Heart right ventricle (tissue), 16 donors: ENCODE data around the gene MRFAP1L1. TPM values are rescaled to one million over a fixed set of nuclear protein-coding genes. Genes with fewer than 3 reads are reported as not detected.
A peak's percentile ranks its signal among the peaks of the same experiment; 100 is the strongest.

Experiments used
- ATAC-seq, 8 donors: fragments of 200-7000 bp; cut with Tn5 transposase; one replicate each; pipeline ENCODE4 v1.9.1; 2020; ENCODE audit warnings: mild to moderate bottlenecking in 8 of 8, moderate library complexity in 8 of 8, moderate number of reproducible peaks in 1 of 8
- DNase-seq, 2 donors: peaks; one replicate each; pipeline ENCODE4 v3.0.0-alpha.2; 2020
- H3K27ac ChIP-seq, 10 donors: fragments of 200-600 bp; sonication (generic) in 2 of 10; one replicate each; pipeline versions ENCODE4 v1.5.0 to v1.8.0; 2020 to 2022; ENCODE audit warnings: mild to moderate bottlenecking in 3 of 10
- H3K27me3 ChIP-seq, 7 donors: fragments of 200-600 bp; one replicate each; pipeline ENCODE4 v1.8.0; 2021 to 2022; ENCODE audit warnings: mild to moderate bottlenecking in 2 of 7
- H3K36me3 ChIP-seq, 9 donors: fragments of 200-600 bp; sonication (generic) in 1 of 9; one replicate each; pipeline versions ENCODE4 v1.5.0 to v1.8.0; 2020 to 2022; ENCODE audit warnings: mild to moderate bottlenecking in 2 of 9
- H3K4me1 ChIP-seq, 9 donors: fragments of 200-600 bp; sonication (generic) in 1 of 9; one replicate each; pipeline versions ENCODE4 v1.5.0 to v1.8.0; 2020 to 2022; ENCODE audit warnings: mild to moderate bottlenecking in 4 of 9
- H3K4me3 ChIP-seq, 10 donors: fragments of 200-600 bp; sonication (generic) in 2 of 10; one replicate each; pipeline versions ENCODE4 v1.5.0 to v1.8.0; 2020 to 2022; ENCODE audit warnings: mild to moderate bottlenecking in 7 of 10, moderate library complexity in 2 of 10
- H3K9me3 ChIP-seq, 11 donors: fragments of 200-600 bp in 10 of 11; sonication (generic) in 2 of 11; one replicate each; pipeline versions ENCODE4 v1.5.0 to v1.8.0; 2013 to 2022; ENCODE audit warnings: mild to moderate bottlenecking in 2 of 11, control low read depth in 1 of 11, moderate library complexity in 1 of 11
- WGBS, 2 donors: extraction: QIAGEN DNeasy Blood & Tissue Kit; methylation state at CpG; one replicate each; pipeline ENCODE4 v1.1.7; 2013; ENCODE audit warnings: inconsistent platforms in 1 of 2; 5-methylcytosine and 5-hydroxymethylcytosine counted together
- intact Hi-C, 10 donors: fragments of 100-400 bp; cut with DNase I; formaldehyde crosslinking; loops; one replicate each; pipeline versions ENCODE4 v1.11.1 to v1.14.2; 2022
- polyA plus RNA-seq, 2 donors: library from polyadenylated mRNA; stranded (reverse); fragments of 200-250 nt; gene quantifications; one replicate each; pipeline ENCODE4 v1.2.3, GENCODE V29; 2013
- total RNA-seq, 10 donors: library from RNA; stranded (reverse); fragmentation: NEBNext Ultra II Directional in 3 of 10; extraction: Animal tissue kit (Norgen Biotek cat#: 25700) in 3 of 10; gene quantifications; one replicate each; pipeline versions ENCODE4 v1.2.1 to v1.2.4, GENCODE V29; 2021 to 2023
- TF ChIP-seq, protein P1 (sequence below), 9 donors: fragments of 200-600 bp; sonication (generic) in 2 of 9; IDR thresholded peaks; one replicate each; pipeline versions ENCODE4 v1.5.0 to v1.8.0; 2021 to 2022; ENCODE audit warnings: antibody characterized with exemption in 9 of 9, mild to moderate bottlenecking in 5 of 9, moderate library complexity in 1 of 9
- donor health status: Arrhythmogenic right ventricular cardiomyopathy.
- donor health status: ischemic (EF 13 %, LVEDD 7.1; RV severe dilation, severe dysfunction).
- donor health status: healthy with polysubstance abuse.
- donor health status: DM: no; HTN: yes; CAD: no.
- donor health status: DM: no; HTN: no; CAD: no.
- donor health status: ischemic (EF 25% LVEDD 6.9; RV normal size, moderate dysfunction).
- donor health status: ischemic (EF 25% LVEDD 5.7; RV mildly dilated, moderate dysfunction).
- donor health status: healthy.
- donor health status: DM: yes; HTN: yes; CAD: no.
- donor health status: Ischemic cardiomyopathy.
- donor health status: ischemic (EF 35%, LVEDD 5.7; RV mildly dilated, moderate dysfunction).
- donor health status: nonischemic (EF 11% LVEDD 7.7; RV severe dilation, severe dysfunction).
- donor health status: DM: yes; HTN: yes; CAD: no.
- donor health status: PGD.
- donor health status: ischemic (EF 29% LVEDD 5.4; RV normal size, mild dysfunction).
- donor health status: nonischemic (EF 23%, LVEDD 6.1; RV moderate dilation, normal function).

MRFAP1L1 gene
- total and polyA plus RNA-seq, 12 donors, result 37.5 to 73.7 (median 42.8) TPM

DNA sequence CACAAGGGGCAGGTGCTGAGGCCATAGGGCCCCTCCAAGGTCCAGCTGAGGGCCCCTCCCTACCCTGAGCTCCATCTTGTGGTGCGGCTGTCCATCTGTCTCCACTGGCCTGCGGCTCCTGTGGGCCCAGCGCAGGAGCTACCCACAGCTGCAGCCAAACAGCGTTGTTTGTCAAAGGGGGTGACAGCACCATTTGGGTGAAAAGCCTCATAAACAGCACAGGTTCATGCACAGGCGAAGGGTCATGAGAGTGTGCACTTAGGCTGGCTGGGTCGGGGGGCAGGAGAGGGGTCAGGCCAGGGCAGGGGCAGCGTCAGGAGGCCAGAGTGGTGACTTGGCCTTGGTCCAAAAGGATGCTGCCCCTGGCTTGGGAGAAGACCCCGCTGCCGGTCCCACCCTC, 38.6 kb upstream of the MRFAP1L1 start:
- ATAC-seq (no peak), DNase-seq (no peak)
- TF ChIP-seq, protein P1, sequence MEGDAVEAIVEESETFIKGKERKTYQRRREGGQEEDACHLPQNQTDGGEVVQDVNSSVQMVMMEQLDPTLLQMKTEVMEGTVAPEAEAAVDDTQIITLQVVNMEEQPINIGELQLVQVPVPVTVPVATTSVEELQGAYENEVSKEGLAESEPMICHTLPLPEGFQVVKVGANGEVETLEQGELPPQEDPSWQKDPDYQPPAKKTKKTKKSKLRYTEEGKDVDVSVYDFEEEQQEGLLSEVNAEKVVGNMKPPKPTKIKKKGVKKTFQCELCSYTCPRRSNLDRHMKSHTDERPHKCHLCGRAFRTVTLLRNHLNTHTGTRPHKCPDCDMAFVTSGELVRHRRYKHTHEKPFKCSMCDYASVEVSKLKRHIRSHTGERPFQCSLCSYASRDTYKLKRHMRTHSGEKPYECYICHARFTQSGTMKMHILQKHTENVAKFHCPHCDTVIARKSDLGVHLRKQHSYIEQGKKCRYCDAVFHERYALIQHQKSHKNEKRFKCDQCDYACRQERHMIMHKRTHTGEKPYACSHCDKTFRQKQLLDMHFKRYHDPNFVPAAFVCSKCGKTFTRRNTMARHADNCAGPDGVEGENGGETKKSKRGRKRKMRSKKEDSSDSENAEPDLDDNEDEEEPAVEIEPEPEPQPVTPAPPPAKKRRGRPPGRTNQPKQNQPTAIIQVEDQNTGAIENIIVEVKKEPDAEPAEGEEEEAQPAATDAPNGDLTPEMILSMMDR (IDR thresholded peaks at IDR 0.05), result no peak
- Histone ChIP-seq H3K27ac (peak overlapping the region in 1 of 10 donors; percentile 31), H3K27me3 (no peaks in the 10 kb centered on the region), H3K36me3 (no peaks in the 10 kb centered on the region), H3K9me3 (no peaks in the 10 kb centered on the region), H3K4me1 (peaks cover 14 to 42% (median 30%) of the 10 kb centered on the region in 9 donors), H3K4me3 (no peak overlapping the region)
- WGBS, 2 donors, result 92 to 93% methylated on average over 9 of the region's 9 CpGs
- intact Hi-C loops, result no loop called here

DNA sequence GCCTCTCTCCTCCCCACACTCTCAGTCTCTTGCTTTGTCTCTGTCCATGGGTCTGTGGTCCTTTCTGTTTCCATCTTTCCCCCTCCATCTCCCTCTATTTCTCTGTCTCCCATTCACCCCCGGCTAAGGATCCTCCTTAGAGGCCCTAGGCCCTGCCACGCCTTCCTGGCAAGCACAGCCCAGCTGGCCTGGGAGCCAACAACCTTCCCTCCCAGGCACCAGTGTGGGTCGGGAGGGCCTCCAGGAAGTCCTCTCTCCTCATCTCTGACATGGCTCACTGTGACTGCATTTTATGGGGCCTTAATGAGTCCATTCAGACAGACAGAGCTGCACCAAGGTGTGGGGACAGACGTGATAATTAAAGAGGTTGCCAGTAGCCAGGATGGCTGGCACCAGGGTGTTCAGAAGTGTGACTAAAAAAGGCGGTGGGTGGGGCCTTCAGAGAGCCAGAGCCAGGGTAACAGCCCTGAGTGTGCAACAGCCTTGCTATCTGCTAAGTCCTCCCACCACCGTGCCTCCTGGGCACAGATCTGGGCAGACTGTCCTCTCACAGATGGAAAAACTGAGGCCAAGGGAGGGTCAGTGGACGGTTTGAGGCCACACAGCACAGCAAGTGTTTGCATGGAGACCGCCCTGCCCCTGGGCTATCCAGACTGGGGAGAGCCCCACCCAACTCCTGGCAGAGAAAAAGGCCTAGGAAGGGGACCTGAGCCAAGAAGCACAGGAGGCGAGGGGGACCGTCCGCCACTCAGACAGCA, 37.8 kb upstream of the MRFAP1L1 start:
- H3K36me3 ChIP-seq, result no peaks in the 10 kb centered on the region
- ATAC-seq (peak; percentile 25 to 70 (median 55)), DNase-seq (peak in 1 of 2 donors; percentile 55)
- no peaks in the 10 kb centered on the region for H3K9me3 ChIP-seq
- 46 to 49% methylated on average over 11 of the region's 11 CpGs for WGBS, 2 donors
- H3K27ac ChIP-seq, result peak overlapping the region in 5 of 10 donors; percentile 9 to 63 (median 51)
- TF ChIP-seq, protein P1 (IDR thresholded peaks at IDR 0.05), result no peak
- H3K4me3 ChIP-seq, result no peak overlapping the region
- H3K4me1 ChIP-seq, result peaks cover 14 to 37% (median 30%) of the 10 kb centered on the region in 9 donors
- H3K27me3 ChIP-seq, result no peaks in the 10 kb centered on the region
- intact Hi-C loops, result no loop called here

DNA sequence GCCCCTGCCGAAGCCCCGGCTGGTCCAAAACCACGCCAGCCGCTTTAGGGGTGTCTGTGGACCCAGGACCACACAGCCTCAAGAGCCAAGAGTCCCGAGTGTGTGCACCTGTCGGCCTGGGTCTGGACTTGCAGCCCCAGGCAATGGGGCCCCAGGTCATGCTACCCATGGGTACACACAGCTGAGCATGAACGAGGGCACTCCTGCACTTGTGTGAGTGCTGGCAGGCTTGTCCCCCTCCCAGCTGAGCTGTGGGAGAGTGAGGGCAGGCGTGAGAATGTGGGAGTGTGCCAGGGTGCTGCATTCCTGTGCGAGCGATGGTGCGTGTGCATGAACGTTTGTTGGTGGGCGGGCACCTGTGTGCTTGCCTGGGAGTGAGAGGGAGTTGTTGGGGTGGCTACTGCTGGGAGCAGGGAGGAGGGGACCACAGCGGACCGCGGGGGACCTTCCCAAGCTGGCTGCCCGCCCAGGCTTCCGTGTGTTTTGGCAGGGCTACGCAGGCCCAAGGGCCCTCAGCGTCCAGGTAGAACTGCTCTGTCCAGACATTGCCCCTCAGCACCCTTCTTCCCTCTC, 37.1 kb upstream of the MRFAP1L1 start:
- Histone ChIP-seq H3K27me3 (no peaks in the 10 kb centered on the region), H3K4me1 (peaks cover 14 to 37% (median 29%) of the 10 kb centered on the region in 9 donors), H3K4me3 (no peak overlapping the region), H3K9me3 (no peaks in the 10 kb centered on the region), H3K36me3 (no peaks in the 10 kb centered on the region), H3K27ac (peak overlapping the region in 5 of 10 donors; percentile 9 to 63 (median 51))
- DNase-seq, result peak; percentile 39 to 44
- 37 to 41% methylated on average over 20 of the region's 20 CpGs for WGBS, 2 donors
- intact Hi-C loops, result no loop called here
- peak; percentile 19 to 66 (median 51) for ATAC-seq
- TF ChIP-seq, protein P1 (IDR thresholded peaks at IDR 0.05), result no peak

DNA sequence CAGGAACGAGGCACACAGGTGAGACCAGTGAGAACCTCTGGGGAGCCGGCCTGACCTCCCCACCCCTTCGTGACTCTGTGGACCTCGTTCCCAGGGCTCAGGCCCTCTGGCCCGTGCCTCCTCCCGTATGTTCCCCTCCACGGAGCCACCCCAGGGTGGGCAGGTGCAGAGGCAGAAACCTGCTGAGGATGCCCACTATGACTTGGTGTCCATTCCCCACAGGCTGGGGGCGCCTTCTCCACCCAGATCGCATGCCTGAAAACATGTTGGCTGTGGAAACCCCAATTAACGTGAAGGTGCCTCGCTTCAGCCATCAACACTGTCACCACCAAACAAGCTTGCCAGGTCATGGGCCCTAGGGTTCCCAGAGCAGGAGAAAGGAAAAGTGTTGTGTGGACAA, 33.3 kb upstream of the MRFAP1L1 start:
- TF ChIP-seq, protein P1 (IDR thresholded peaks at IDR 0.05), result no peak
- DNase-seq (no peak), ATAC-seq (no peak)
- H3K4me1 ChIP-seq, result peaks cover 10 to 17% (median 15%) of the 10 kb centered on the region in 9 donors
- no peaks in the 10 kb centered on the region for H3K27me3 ChIP-seq
- no peaks in the 10 kb centered on the region for H3K9me3 ChIP-seq
- no peak overlapping the region for H3K4me3 ChIP-seq
- intact Hi-C loops, result no loop called here
- H3K27ac ChIP-seq, result no peak overlapping the region
- H3K36me3 ChIP-seq, result no peaks in the 10 kb centered on the region
- 73 to 77% methylated on average over 11 of the region's 11 CpGs for WGBS, 2 donors
